ENCODE results near the gene MYCT1. TPM values are rescaled to one million over a fixed set of nuclear protein-coding genes. Genes with fewer than 3 reads are reported as not detected.
A peak's percentile ranks its signal among the peaks of the same experiment; 100 is the strongest.

Gene MYCT1
- total RNA-seq, 1 experiment from 2014 or later = 0.17 TPM

DNA sequence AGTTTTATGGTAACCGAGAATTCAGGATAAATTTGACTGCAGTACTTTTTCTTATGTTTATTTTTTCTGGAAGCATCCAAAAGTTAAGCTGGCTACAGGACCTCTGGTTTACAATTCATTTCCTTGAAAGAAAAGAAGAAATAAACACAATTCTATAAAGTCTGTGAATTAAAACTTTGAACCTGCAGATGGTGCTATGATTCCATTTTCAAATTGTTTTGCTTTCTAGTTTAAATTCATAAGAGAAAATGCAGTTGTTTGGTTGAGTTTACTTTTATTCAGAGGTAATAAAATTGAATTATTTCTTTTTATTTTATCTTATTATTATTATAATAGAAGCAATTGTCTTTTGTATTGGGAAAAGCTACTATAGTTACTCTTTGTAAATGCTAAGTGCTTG is 51.1 kb downstream of the MYCT1 start:
- no peak overlapping the region for H3K9ac ChIP-seq (ENCODE audit: extremely low read depth, insufficient read length, low read length)
- DNase-seq = no peak
- H4K91ac ChIP-seq (ENCODE audit: insufficient read length, low read depth, low read length) = no peak overlapping the region
- no peaks in the 10 kb centered on the region for H3K79me1 ChIP-seq (ENCODE audit: insufficient read depth, low read depth, low read length, poor library complexity, severe bottlenecking)
- no peaks in the 10 kb centered on the region for H3K4me1 ChIP-seq (ENCODE audit: insufficient read depth, low read length)
- H2BK5ac ChIP-seq (ENCODE audit: insufficient read length, low read length) = no peak overlapping the region
- no peaks in the 10 kb centered on the region for H3K23me2 ChIP-seq (ENCODE audit: insufficient read length, low read depth, low read length, poor library complexity, severe bottlenecking)
- WGBS (ENCODE audit: extremely low coverage, insufficient read length, low lambda C conversion rate) = no CpG with 5 or more reads among the region's 1 CpG
- TF ChIP-seq CTCF (conservative IDR thresholded peaks at IDR 0.05) = peak; percentile 54
- no peaks in the 10 kb centered on the region for H3K27me3 ChIP-seq (ENCODE audit: insufficient read depth, low read length)
- H3K23ac ChIP-seq (ENCODE audit: insufficient read length, low read depth, low read length) = no peak overlapping the region
- Mint-ChIP-seq H3K4me3 (no peak overlapping the region), H3K36me3 (ENCODE audit: insufficient read depth in 1 of 3, low read depth in 3 of 3) (no peaks in the 10 kb centered on the region), H3K27me3 (ENCODE audit: low read depth) (no peaks in the 10 kb centered on the region), H3K4me1 (peaks cover 14 to 17% of the 10 kb centered on the region in 2 experiments), H3K27ac (no peak overlapping the region), H3K9me3 (no peaks in the 10 kb centered on the region; a peak in 1 of 5 replicates)
- no peak overlapping the region for H3K4me2 ChIP-seq (ENCODE audit: insufficient read depth, insufficient read length, low read length)
- H2AFZ ChIP-seq (ENCODE audit: low read length) = no peak overlapping the region
- no peak overlapping the region for H3K27ac ChIP-seq (ENCODE audit: insufficient read length, low read depth, low read length)
- no peak overlapping the region for H3K18ac ChIP-seq (ENCODE audit: insufficient read length, low read depth, low read length)
- no peak overlapping the region for H2BK20ac ChIP-seq (ENCODE audit: low read depth, low read length, poor library complexity, severe bottlenecking)
- H2BK120ac ChIP-seq (ENCODE audit: low read depth, low read length, poor library complexity, severe bottlenecking) = no peak overlapping the region
- H3K4ac ChIP-seq (ENCODE audit: low read depth, low read length) = no peak overlapping the region
- no peak overlapping the region for H2BK12ac ChIP-seq (ENCODE audit: insufficient read length, low read depth, low read length)
- H3T11ph ChIP-seq (ENCODE audit: low read length) = no peak overlapping the region
- no peaks in the 10 kb centered on the region for H4K20me1 ChIP-seq (ENCODE audit: control insufficient read depth, insufficient read depth, insufficient read length)
- no peak overlapping the region for H3K56ac ChIP-seq (ENCODE audit: insufficient read length, low read depth, low read length)
- no peak overlapping the region for H2AK5ac ChIP-seq (ENCODE audit: insufficient read length, low read length)
- no peak overlapping the region for H4K8ac ChIP-seq (replicated peaks; ENCODE audit: insufficient read length, low read depth, low read length)
- no peaks in the 10 kb centered on the region for H3K79me2 ChIP-seq (ENCODE audit: insufficient read depth, low read length)
- no peak overlapping the region for H2BK15ac ChIP-seq (ENCODE audit: low read depth, low read length)
- H4K5ac ChIP-seq (ENCODE audit: insufficient read length, low read depth, low read length) = no peak overlapping the region
- H3K9me3 ChIP-seq (ENCODE audit: control insufficient read depth, low read depth, low read length) = no peaks in the 10 kb centered on the region
- H3K14ac ChIP-seq (ENCODE audit: insufficient read depth, low read length) = no peak overlapping the region
